Adipose tissue (tissue), 3 donors: Measurements from ENCODE around the gene ANO2. TPM values are rescaled to one million over a fixed set of nuclear protein-coding genes. Genes with fewer than 3 reads are reported as not detected.

Source experiments
- H3K27ac ChIP-seq: one replicate; pipeline ENCODE4 v1.5.1; 2013; ENCODE audit warnings: low read depth, low read length
- WGBS, 3 donors: extraction: QIAGEN DNeasy Blood & Tissue Kit; methylation state at CpG; one replicate each; pipeline ENCODE4 v1.1.7; 2013; 5-methylcytosine and 5-hydroxymethylcytosine counted together
- polyA plus RNA-seq, 3 donors: library from polyadenylated mRNA; stranded (reverse); fragments of 200-250 nt; gene quantifications; one replicate each; pipeline ENCODE4 v1.2.3, GENCODE V29; 2013
- donor health status: healthy with polysubstance abuse.
- donor health status: Bipolar disorder and iron deficiency.
- donor health status: healthy.

ANO2 gene
- polyA plus RNA-seq, 3 donors: 1.0 to 11.7 (median 6.6) TPM

DNA sequence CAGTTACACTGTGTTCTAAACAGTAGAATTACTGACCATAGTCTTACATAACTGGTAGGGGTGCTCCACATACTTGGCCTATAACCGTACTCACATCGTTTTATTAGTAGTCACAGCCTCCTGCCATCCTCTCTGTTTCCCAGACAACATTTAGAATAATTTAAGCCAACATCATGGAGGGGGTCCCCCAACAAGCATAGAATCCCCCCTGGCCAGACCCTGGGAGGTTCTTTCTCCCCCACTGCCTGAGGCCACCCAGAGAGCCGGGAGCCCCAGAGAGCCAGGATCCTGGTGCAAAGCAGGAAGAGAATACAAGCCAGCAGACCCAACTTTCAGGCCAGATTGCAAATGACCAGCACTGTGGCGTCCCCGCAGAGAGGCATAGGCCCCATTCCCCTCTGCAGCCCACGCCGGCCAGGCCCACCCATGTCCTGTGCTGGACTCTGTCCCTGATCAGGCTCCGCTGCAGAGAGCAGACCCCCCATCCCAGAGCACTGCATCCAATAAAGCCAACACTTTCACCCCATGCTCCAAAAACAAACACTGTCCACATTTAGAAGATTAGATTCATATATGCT is 317.9 kb downstream of the ANO2 start:
- no peak overlapping the region for H3K27ac ChIP-seq
- 75 to 95% (median 88%) methylated on average over 8 of the region's 8 CpGs for WGBS, 3 donors

DNA sequence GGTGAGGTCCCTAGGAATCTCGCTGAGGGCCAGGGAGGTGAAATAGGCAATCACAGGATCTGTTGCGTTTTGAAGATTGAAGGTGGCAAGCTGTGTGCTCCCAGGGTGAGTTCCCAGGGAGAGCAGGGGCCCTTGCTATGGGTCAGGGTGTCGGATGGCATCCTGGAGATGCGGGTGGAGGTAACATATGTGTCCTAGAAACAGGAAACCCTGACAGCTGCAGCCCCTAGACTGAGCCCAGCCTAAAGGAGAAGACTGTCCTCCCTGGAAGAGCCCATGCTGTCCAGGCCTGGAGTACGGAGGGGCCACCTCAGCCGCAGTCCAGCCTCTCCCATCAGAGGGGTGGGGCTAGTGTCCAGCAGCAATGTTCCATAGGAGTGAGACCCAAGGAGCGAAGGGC is 318.9 kb downstream of the ANO2 start:
- 70 to 91% (median 88%) methylated on average over 7 of the region's 7 CpGs for WGBS, 3 donors
- H3K27ac ChIP-seq: no peak overlapping the region

DNA sequence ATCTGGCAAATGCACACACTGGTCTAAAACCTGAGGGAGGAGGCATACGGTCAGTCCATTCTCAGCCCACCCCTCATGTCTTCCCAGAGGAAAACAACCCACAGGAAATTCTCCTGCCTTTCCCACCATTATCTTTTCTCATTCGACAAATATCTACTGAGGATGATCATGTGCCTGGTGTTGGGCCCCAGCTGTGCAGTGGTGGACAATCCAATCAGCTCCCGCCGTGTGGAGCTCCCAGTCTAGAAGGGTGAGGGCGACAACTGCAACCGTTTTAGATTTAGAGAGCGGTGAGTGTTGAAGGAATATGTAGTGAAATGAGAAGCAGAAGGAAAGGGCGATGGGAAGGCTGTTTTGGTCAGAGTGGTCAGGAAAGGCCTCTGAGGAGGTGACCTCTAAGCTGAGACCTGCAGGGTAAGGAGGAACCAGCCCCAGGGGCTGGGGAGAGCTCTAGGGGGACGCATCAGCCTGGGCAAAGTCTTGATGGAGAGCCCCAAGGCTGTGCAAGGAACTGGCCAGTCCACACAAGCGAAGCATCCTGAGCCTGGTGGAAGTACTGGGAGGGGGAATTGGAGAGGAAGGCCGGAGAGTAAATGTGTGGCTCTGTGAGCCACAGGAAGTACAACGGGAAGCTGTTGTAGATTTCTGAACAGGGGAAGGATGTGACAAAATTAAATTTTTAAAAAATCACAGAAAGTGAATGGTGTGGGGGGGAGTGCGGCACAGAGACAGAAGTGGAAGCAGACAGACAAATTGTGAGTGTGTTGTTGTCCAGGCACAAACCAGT is 320.4 kb downstream of the ANO2 start:
- no peak overlapping the region for H3K27ac ChIP-seq
- 64 to 70% (median 68%) methylated on average over 13 of the region's 13 CpGs for WGBS, 3 donors

DNA sequence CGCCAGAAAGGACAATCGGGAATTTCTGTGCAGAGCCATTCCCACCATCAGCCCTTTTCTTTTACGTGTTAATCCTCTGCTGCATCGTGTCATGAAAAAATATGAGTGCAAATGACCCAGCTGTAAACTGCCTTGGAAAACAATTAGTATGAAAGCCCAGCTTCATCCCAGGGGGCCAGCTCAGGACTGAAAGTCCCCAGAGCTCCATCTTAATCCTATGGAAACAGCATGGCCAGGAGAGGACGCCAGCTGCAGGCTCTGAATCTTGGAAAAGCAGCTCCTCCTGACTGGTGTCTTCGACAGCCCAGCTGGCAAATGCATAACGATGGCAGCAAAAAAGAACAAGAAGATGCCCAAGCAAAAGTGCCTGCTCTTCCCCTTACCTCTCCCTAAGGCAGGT is 321.6 kb downstream of the ANO2 start:
- H3K27ac ChIP-seq: no peak overlapping the region
- 58 to 79% (median 75%) methylated on average over 7 of the region's 7 CpGs for WGBS, 3 donors

DNA sequence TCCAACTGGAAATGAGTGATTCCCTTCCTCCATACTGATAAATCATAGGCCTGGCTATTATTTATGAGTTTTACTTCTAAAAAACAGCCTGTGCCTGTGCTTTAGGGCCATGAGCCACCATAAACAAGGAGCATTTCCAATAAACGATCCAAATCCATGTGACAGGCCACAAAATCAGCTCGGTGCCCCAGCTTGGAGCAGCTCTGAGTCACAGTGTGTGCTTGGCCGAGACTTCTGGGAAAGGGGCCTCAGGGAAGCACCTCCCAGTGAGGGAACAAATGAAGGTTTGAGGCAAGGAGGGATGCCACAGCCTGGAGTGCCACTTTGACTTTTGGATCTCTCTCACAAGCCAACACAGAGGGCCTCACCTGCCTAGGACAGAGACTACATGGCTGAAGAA is 322.8 kb downstream of the ANO2 start:
- 68 to 88% (median 81%) methylated on average over 3 of the region's 3 CpGs for WGBS, 3 donors
- H3K27ac ChIP-seq: no peak overlapping the region

DNA sequence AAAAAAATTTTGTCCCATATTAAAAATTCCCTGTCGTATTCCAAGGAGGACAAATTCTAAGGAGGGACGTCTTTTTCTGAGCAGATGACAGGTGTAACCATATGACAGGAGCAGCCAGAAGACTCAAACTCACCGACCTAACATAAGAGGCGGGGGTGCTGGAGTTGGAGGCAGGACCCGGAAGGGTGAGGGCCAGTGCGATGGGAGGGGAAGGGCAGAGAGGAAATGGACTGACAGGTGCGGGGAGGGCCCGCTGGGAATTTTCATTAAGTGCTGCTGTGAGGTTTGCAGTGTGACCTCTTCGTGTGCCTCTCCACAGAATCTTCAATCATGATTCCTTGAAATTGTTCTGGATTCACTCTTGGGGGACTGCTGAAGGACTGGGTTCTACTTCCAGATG is 323.7 kb downstream of the ANO2 start:
- H3K27ac ChIP-seq: no peak overlapping the region
- WGBS, 3 donors: 67 to 78% (median 70%) methylated on average over 9 of the region's 9 CpGs

DNA sequence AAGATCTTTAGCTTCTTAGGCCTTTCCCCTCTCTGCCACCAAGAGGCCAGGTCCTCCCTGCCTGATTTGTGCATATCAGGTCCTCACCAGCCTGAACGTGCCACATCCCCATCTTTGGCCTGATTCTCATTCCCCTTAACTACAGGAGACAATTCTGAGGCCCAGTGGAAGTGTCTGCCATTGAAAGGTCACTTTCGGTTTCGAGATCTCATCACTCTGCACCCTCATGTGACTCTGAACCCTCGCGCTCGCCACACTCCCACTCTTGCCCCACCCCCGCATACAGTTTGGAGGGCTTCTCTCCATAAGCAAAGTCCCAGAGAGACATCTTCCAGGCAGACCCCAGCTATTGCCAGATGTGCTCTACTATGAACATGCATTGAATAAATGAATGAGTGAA is 324.2 kb downstream of the ANO2 start:
- no peak overlapping the region for H3K27ac ChIP-seq
- WGBS, 3 donors: 84 to 95% (median 91%) methylated on average over 7 of the region's 7 CpGs

DNA sequence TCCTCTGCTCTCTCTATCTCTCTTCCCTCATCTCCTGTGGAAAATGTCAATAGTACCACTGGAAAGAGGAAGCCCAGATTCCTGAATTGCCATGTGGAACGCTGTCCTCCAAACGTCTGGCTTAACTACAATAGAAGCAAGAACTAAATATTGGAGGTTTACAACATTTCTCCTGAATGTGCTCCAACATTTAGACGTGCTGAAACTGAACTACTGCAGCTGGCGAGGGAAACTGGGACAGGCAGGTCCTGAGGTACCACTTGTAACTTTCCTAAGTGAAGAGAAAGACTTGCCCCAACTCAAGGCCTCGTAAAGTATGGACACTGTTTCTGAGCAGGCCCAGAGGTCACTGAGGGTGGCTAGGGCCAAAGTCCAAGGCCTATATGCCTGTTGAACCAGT is 325.4 kb downstream of the ANO2 start:
- no peak overlapping the region for H3K27ac ChIP-seq

DNA sequence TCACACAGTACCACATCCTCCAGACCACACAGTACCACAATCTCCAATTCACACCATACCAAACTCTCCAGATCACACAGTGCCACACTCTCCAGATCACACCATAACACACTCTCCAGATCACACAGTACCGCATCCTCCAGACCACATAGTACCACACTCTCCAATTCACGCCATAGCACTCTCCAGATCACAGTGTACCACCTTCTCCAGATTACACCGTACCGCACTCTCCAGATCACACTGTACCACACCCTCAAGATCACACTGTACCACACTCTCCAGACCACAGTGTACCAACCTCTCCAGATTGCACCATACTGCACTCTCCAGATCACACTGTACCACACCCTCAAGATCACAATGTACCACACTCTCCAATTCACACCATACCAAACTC is 328.2 kb downstream of the ANO2 start:
- WGBS, 3 donors: 93 to 98% (median 97%) methylated on average over 4 of the region's 4 CpGs
- no peak overlapping the region for H3K27ac ChIP-seq

More for the DNA sequence above, 325.4 kb downstream of the ANO2 start:
- 62 to 75% (median 68%) methylated on average over 5 of the region's 5 CpGs for WGBS, 3 donors

DNA sequence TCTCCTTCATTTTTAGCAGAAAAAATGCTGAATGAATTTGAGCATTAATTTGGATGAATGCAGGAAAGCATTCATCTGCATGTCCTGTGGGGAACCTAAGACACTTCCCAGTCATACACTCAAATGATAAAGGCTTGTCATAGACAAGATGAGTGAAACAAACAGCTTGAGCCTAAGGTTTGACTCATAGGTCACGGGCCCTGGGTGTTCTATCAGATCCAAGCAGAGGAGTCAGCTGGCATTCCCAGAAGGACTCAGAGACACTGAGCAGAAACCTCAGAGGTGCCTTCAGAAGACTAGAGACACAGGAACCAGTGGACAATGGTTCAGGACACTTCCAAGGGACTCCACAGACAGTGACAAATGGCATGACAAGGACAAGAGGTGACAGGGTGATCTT is 329.3 kb downstream of the ANO2 start:
- 68 to 94% (median 85%) methylated on average over 1 of the region's 1 CpG for WGBS, 3 donors
- H3K27ac ChIP-seq: no peak overlapping the region

DNA sequence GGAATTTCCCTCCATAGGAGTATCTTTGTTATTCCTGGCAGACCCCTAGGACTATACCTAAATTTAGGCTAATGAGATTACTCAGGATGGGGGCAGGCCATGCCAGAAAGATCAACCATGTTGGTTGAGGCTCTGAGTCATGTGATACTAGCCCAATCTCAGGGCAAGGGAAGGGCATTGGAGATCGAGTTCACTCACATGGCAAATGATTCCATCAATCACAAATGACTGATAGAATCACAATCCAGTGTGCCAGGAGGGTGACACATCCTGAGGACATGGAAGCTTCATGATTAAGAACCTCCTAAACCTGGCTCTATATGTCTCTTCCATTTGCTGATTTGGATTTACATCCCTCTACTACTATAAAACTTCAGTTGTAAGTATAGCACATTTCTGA is 330.8 kb downstream of the ANO2 start:
- 62 to 70% (median 63%) methylated on average over 1 of the region's 1 CpG for WGBS, 3 donors
- H3K27ac ChIP-seq: no peak overlapping the region

DNA sequence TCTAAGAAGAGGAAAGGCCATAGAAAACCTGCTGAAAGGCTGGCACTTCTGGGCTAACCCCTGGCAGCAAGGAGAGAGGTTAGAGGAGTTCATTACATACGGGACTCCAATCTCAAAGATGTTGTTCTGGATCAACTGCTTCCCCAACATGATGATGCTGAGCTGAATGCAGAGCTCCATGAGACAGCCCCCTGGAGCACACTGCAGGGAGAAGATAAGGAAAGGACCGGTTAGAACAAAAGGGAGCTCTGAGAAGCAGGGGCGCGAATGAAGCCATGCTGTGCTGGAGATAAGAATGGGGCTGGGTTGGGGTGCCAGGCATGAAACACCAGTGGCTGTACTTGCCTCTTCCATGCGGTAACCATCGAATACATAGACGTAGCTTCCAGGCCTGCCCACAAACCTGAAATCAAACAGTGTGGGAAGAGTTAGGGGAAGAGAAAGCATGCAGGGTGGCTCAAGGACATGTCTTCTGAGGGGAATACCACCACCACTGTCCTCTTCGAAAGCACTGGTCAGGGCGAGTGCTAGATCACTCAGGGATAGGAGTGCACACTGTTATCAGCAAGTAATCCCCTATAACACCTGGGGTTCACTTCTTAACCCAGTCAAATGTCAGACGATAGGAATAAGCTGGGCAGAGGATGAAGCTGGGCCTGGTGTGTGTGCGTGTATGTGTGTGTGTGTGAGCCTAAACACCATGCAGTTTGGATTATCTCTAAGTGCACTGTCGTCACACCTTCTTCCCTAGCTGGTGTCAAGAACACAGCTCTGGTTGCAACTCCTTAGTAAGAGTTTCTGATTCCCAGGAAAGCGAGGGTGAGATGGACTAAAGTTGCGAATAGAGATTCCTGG is 332.3 kb downstream of the ANO2 start:
- no peak overlapping the region for H3K27ac ChIP-seq
- 63 to 86% (median 77%) methylated on average over 14 of the region's 14 CpGs for WGBS, 3 donors

DNA sequence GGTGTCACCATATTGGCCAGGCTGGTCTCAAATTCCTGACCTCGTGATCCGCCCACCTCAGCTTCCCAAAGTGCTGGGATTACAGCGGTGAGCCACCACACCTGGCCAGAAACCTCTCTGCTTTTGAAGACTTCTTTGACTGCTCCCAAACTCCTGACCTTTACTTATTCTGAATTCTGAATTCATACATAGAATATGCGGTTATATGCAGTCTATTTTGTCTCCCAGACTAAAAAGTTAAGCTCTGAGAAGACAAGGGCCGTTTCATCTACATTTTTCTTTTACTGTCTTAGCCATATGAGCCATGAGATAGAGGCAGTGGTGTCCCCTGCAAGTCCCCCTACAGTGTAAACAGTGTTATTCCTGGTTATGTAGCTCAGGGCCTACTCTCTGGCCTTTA is 333.9 kb downstream of the ANO2 start:
- 76 to 88% (median 87%) methylated on average over 5 of the region's 5 CpGs for WGBS, 3 donors

DNA sequence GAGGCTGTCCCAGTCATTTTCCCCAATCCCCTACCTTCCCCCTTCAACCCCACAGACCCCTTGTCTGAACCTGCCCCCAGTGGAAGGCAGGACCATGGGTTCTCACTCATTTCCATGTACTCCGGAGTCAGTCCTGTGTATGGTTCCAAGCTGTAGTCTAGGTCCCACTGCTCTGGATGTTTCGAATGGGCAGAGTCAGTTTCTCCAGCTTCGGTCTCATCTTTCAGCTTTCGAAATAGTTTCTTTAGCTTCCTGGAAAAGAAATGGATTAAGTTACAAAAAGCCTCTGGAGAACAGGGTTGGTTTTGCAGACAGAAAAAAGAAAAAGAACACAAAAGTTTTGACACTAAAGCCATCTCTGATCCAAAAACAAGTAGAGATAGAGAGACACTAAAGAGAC is 345.7 kb downstream of the ANO2 start:
- WGBS, 3 donors: 81 to 82% (median 81%) methylated on average over 4 of the region's 4 CpGs
- no peak overlapping the region for H3K27ac ChIP-seq

More for the DNA sequence above, 333.9 kb downstream of the ANO2 start:
- no peak overlapping the region for H3K27ac ChIP-seq

DNA sequence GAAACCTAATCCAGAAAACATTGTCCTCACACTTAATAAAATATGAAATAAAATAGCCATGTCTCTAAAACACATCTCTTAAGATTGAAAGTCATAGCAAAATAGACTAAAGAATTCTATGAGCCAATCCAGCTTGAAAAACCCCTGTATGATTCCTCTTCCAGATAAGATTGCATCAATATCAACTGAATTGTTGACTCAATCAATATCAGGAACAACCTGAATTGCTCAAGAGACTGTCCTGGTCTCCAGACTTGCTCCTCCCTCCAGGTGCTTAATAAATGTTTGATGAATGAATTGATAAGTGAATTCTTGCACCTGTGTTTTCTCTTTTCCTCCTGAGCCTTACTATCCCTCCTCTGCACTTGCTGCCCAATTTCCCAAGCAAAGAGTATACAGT is 351.1 kb downstream of the ANO2 start:
- H3K27ac ChIP-seq: no peak overlapping the region

DNA sequence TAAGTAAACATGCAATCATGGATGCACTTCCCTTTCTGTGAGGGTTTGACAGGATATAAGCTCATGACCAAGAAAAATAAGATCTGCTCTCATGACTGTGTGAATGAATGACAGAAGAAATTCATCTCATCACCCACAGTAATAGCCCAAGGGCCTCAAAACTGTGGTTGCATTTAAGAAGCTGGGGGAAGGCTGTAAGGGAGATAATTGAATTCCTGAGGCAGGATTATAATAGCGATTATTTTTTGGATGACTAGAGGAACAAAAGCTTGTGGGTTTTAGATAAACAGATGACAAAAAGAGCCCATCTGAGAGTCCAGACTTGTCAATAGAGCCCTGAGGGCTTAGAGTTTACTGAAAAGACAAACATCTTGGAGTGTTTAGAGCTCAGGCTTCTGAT is 352.0 kb downstream of the ANO2 start:
- H3K27ac ChIP-seq: no peak overlapping the region
- WGBS, 3 donors: 86 to 93% (median 91%) methylated on average over 1 of the region's 1 CpG

DNA sequence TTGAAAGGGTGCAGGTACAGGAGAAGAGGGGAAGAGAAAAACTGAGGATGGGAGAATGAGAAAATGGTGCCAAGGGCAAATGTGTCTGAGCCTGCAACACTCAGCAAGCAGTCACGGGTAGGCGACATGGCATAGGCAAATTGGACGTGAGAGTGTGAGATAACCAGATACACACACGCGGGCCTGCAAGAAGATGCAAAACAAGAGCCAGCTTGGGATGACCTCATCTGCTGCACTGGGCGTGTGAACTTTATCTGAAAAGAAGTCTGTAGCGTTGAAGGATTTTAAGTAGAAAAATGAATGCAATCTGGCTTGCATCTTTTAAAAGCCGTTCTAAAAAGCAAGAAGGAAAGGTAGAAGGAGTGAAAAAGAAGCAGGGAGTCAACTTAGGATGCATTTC is 352.7 kb downstream of the ANO2 start:
- WGBS, 3 donors: 59 to 66% (median 66%) methylated on average over 8 of the region's 8 CpGs
- no peak overlapping the region for H3K27ac ChIP-seq

DNA sequence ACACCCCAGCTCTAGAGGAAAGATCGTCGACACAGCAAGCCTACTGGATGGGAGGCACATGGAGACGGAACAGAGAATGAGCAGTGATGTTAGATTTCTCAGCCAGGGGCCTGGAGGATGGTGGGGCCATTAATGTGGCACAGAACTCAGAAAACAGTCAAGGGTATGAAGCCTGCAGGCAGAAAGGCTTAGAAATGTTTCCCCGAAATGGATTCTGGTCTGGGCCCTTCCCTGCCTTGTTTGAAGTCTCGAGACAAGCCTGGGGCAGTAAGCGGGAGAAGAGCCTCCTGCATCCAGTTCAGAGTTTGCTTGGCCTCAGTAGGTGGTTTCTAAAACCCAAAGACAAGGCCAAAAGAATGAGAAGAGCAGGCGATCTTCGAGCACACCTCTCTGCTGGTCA is 354.7 kb downstream of the ANO2 start:
- WGBS, 3 donors: 83 to 96% (median 95%) methylated on average over 8 of the region's 8 CpGs

DNA sequence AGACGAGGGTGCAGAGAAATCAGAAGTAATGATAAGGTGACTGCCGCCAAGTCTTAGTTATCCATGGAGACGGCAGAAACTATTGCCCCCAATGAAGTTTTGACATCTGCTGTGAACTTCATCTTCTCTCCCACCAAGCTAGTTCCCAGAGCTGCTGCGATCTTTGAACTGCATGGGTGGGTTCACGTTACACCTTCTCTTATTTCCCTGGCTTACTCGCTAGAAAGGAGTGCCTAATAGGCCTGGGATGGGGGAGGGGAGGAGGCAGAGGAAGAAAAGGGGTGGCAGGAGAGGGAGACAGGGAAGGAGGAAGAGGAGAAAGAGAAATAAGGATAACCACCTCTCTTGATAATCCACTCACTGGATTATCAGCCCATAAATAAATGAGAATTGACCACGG is 356.0 kb downstream of the ANO2 start:
- H3K27ac ChIP-seq: no peak overlapping the region
- 54 to 87% (median 83%) methylated on average over 7 of the region's 7 CpGs for WGBS, 3 donors

More for the DNA sequence above, 354.7 kb downstream of the ANO2 start:
- no peak overlapping the region for H3K27ac ChIP-seq
